Spleen (tissue), 11 donors: ENCODE results near the gene TRIM63. TPM values are rescaled to one million over a fixed set of nuclear protein-coding genes. Genes with fewer than 3 reads are reported as not detected.

Experiments
- DNase-seq: peaks from one replicate; pipeline ENCODE4 v3.0.0-alpha.2; 2020
- H3K27ac ChIP-seq, 8 donors: fragments of 200-600 bp; sonication (generic) in 7 of 8; 1 replicate in 4 of 8; 2 replicates in 4 of 8; pipeline versions ENCODE4 v1.5.0 to v1.8.0; 2016 to 2021; ENCODE audit warnings: inconsistent platforms in 4 of 8, mild to moderate bottlenecking in 4 of 8, moderate library complexity in 1 of 8
- H3K27me3 ChIP-seq, 7 donors: fragments of 200-600 bp; sonication (generic) in 6 of 7; replicated peaks in 1 of 7; 1 replicate in 4 of 7; 2 replicates in 3 of 7; pipeline versions ENCODE4 v1.5.0 to v1.8.0; 2016 to 2021; ENCODE audit warnings: inconsistent platforms in 3 of 7, mild to moderate bottlenecking in 1 of 7
- H3K36me3 ChIP-seq, 6 donors: fragments of 200-600 bp; sonication (generic) in 5 of 6; 1 replicate in 4 of 6; 2 replicates in 2 of 6; pipeline versions ENCODE4 v1.5.0 to v1.8.0; 2016 to 2021; ENCODE audit warnings: inconsistent platforms in 2 of 6
- H3K4me1 ChIP-seq, 6 donors: fragments of 200-600 bp; sonication (generic) in 5 of 6; 1 replicate in 3 of 6; 2 replicates in 3 of 6; pipeline versions ENCODE4 v1.5.0 to v1.8.0; 2016 to 2021; ENCODE audit warnings: inconsistent platforms in 3 of 6
- H3K4me3 ChIP-seq, 8 donors: fragments of 200-600 bp; sonication (generic) in 7 of 8; 1 replicate in 4 of 8; 2 replicates in 4 of 8; pipeline versions ENCODE4 v1.5.0 to v1.8.0; 2016 to 2021; ENCODE audit warnings: inconsistent platforms in 4 of 8, mild to moderate bottlenecking in 4 of 8, moderate library complexity in 2 of 8
- H3K9me3 ChIP-seq, 8 donors: fragments of 200-600 bp; sonication (generic) in 7 of 8; 1 replicate in 4 of 8; 2 replicates in 4 of 8; pipeline versions ENCODE4 v1.5.0 to v1.8.0; 2016 to 2021; ENCODE audit warnings: inconsistent platforms in 4 of 8
- POLR2A ChIP-seq, 3 donors: fragments of 450-650 bp; IDR thresholded peaks; one replicate each; pipeline ENCODE4 v1.5.1; 2017; ENCODE audit warnings: antibody characterized with exemption in 3 of 3, mild to moderate bottlenecking in 1 of 3
- POLR2AphosphoS5 ChIP-seq, 3 donors: sonication (generic); formaldehyde crosslinking; IDR thresholded peaks; one replicate each; pipeline ENCODE4 v1.5.1; 2017; ENCODE audit warnings: antibody characterized with exemption in 3 of 3
- WGBS, 5 donors: extraction: QIAGEN DNeasy Blood & Tissue Kit in 3 of 5; methylation state at CpG; one replicate each; pipeline versions ENCODE4 v1.1.5 to v1.1.7; 2013 to 2018; 5-methylcytosine and 5-hydroxymethylcytosine counted together
- intact Hi-C: fragments of 100-400 bp; cut with DNase I; formaldehyde crosslinking; loops from one replicate; pipeline ENCODE4 v1.15.0; 2023; ENCODE audit warnings: low total_unique reads
- polyA plus RNA-seq, 3 donors: library from polyadenylated mRNA; stranded (reverse); fragments of 200-250 nt; gene quantifications; one replicate each; pipeline ENCODE4 v1.2.1, GENCODE V29; 2013
- total RNA-seq, 7 donors: library from RNA; depleted of rRNA in 3 of 7; stranded (reverse); fragments of >200 nt in 3 of 7; fragmentation: NEBNext Ultra II Directional in 4 of 7; extraction: Animal tissue kit (Norgen Biotek cat#: 25700) in 4 of 7; gene quantifications; one replicate each; pipeline versions ENCODE4 v1.1.0 to v1.2.1, GENCODE V29; 2016 to 2021
- TF ChIP-seq, protein P1 (sequence below), 11 experiments: fragments of 200-600 bp in 7 of 11; fragments of 450-650 bp in 4 of 11; sonication (generic) in 4 of 11; IDR thresholded peaks in 8 of 11; conservative IDR thresholded peaks in 3 of 11; 1 replicate in 7 of 11; 2 replicates in 4 of 11; pipeline versions ENCODE4 v1.4.0 to v1.8.0; 2016 to 2021; ENCODE audit warnings: antibody characterized with exemption in 11 of 11, inconsistent platforms in 4 of 11, mild to moderate bottlenecking in 1 of 11
- donor health status: healthy with polysubstance abuse.
- donor health status: DM: no; HTN: no; CAD: no; lungs with moderate emphysema.
- donor health status: DM: no; HTN: no; CAD: no.
- donor health status: Bipolar disorder and iron deficiency.
- donor health status: healthy.
- donor health status: DM: no; HTN: no; CAD: no.
- donor health status: DM: yes; HTN: yes; CAD: no.

TRIM63 gene
- total and polyA plus RNA-seq, 10 donors, result 0.13 to 0.61 (median 0.30) TPM; not detected in 5

DNA sequence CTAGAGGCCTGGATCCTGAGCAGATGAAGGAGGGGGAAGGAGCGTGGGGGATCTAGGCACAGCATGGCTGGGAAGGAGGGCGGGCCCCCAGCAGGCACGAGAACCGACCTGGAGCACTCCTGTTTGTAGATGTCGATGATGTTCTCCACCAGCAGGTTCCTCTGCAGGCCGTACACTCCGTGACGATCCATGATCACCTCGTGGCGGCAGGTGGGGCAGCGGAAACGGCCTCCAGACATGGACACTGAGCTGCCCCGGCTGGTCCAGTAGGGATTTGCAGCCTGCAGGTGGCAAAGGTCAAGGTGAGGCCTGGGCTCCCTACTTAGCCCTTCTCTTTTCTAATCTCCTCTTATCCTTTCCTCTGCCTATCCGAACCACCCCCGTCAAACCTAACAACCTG lies 1.3 kb downstream of the TRIM63 start:
- intact Hi-C loops, result no loop called here
- Histone ChIP-seq H3K27ac (no peak overlapping the region), H3K4me1 (no peaks in the 10 kb centered on the region), H3K4me3 (no peak overlapping the region), H3K9me3 (no peaks in the 10 kb centered on the region), H3K27me3 (peaks cover 0 to 21% (median 0%) of the 10 kb centered on the region in 7 donors), H3K36me3 (no peaks in the 10 kb centered on the region)
- 74 to 88% (median 85%) methylated on average over 15 of the region's 15 CpGs for WGBS, 5 donors
- TF ChIP-seq, protein P1, sequence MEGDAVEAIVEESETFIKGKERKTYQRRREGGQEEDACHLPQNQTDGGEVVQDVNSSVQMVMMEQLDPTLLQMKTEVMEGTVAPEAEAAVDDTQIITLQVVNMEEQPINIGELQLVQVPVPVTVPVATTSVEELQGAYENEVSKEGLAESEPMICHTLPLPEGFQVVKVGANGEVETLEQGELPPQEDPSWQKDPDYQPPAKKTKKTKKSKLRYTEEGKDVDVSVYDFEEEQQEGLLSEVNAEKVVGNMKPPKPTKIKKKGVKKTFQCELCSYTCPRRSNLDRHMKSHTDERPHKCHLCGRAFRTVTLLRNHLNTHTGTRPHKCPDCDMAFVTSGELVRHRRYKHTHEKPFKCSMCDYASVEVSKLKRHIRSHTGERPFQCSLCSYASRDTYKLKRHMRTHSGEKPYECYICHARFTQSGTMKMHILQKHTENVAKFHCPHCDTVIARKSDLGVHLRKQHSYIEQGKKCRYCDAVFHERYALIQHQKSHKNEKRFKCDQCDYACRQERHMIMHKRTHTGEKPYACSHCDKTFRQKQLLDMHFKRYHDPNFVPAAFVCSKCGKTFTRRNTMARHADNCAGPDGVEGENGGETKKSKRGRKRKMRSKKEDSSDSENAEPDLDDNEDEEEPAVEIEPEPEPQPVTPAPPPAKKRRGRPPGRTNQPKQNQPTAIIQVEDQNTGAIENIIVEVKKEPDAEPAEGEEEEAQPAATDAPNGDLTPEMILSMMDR (IDR thresholded peaks at IDR 0.05 in 8 of 11, conservative IDR thresholded peaks at IDR 0.05 in 3 of 11), result no peak
- no peak for TF ChIP-seq POLR2AphosphoS5 (IDR thresholded peaks at IDR 0.05)
- TF ChIP-seq POLR2A (IDR thresholded peaks at IDR 0.05), result no peak
- DNase-seq, result no peak

DNA sequence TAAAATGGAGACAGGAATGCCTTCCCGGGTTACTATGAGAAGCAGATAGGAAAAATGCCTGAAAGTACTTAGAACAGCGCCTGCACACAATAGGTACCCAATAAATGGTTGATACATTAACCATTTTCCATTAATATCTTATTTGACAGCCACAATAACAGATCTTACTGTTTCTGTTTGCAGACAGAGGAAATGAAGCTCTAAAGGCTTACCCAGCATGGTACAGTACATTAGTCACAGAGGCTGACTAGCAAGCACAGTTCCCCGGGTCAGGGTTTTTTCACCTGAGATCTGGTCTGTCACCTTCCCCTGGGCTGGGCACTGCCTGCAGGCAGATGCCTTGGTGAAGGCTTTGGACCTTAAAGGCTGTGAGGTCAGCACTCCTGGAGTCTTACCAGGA lies 2.9 kb downstream of the TRIM63 start:
- no peak for DNase-seq
- Histone ChIP-seq H3K9me3 (no peaks in the 10 kb centered on the region), H3K27me3 (peaks cover 0 to 21% (median 0%) of the 10 kb centered on the region in 7 donors), H3K4me3 (no peak overlapping the region), H3K36me3 (no peaks in the 10 kb centered on the region), H3K27ac (no peak overlapping the region), H3K4me1 (no peaks in the 10 kb centered on the region)
- TF ChIP-seq POLR2AphosphoS5 (IDR thresholded peaks at IDR 0.05) (no peak), POLR2A (IDR thresholded peaks at IDR 0.05) (no peak)
- TF ChIP-seq, protein P1 (IDR thresholded peaks at IDR 0.05 in 8 of 11, conservative IDR thresholded peaks at IDR 0.05 in 3 of 11), result no peak
- intact Hi-C loops, result no loop called here
- 75 to 95% (median 85%) methylated on average over 3 of the region's 3 CpGs for whole genome bisulfite sequencing, 5 donors

DNA sequence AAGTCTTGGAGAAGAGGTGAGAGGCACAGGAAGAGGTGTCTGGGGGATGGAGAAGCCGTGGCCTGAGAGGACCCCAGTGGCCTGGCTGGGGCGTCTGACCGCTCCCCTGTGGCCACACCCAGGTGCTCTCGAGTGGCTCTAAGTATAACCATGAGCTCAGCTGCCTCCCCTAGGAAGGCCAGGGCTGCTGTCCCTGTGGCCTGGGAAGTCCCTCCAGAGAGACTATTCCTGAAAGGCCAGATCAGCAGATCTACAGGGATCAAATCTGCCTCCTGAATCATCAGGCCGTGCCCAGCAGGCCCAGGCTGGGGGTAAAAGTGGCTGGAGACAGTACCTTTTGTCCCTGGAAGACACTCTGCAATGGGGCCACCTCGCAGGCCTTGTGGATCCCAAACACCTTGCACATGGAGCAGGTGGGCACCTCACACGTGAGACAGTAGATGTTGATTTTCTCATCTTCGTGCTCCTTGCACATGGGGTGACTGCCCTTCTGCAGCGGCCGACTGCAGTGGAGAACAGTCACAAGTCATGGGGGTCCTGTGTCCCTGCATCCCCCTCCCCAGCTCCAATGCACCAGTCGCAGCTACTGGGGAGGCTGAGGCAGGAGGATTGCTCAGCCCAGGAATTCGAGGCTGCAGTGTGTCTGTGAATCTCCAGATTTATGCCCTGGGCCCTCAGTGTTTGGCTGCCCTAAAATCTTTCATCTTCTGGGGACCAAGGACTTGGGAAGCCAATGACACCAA lies 6.4 kb downstream of the TRIM63 start:
- intact Hi-C loops, result no loop called here
- Histone ChIP-seq H3K27ac (no peak overlapping the region), H3K4me3 (no peak overlapping the region), H3K4me1 (no peaks in the 10 kb centered on the region), H3K27me3 (peaks cover 0 to 8% (median 0%) of the 10 kb centered on the region in 7 donors), H3K36me3 (no peaks in the 10 kb centered on the region), H3K9me3 (no peaks in the 10 kb centered on the region)
- no peak for TF ChIP-seq POLR2AphosphoS5 (IDR thresholded peaks at IDR 0.05)
- no peak for TF ChIP-seq POLR2A (IDR thresholded peaks at IDR 0.05)
- TF ChIP-seq, protein P1 (IDR thresholded peaks at IDR 0.05 in 8 of 11, conservative IDR thresholded peaks at IDR 0.05 in 3 of 11), result no peak
- no peak for DNase-seq
- 54 to 85% (median 78%) methylated on average over 5 to 12 of the region's 12 CpGs for WGBS, 5 donors

DNA sequence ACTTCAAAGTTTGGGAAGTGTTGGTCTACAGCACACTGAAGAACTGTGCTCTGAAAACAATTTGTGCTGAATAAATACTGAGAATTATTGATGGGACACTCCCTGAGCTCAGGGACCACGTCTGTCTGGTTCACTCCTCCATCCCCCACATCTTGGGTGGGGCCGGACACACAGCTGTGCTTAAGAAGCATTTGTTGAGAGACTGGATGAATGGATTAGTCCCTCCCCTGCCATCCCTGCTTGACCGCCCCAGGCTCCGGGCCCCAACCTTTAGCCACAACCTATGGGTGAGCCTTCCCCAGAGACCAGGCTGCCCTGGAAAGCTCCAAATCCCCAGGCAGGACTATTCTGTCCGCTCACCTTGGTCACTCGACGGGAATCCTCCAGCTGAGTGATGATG lies 7.5 kb downstream of the TRIM63 start:
- TF ChIP-seq, protein P1 (IDR thresholded peaks at IDR 0.05 in 8 of 11, conservative IDR thresholded peaks at IDR 0.05 in 3 of 11), result no peak
- TF ChIP-seq POLR2A (IDR thresholded peaks at IDR 0.05) (no peak), POLR2AphosphoS5 (IDR thresholded peaks at IDR 0.05) (no peak)
- no peaks in the 10 kb centered on the region for H3K9me3 ChIP-seq
- no peak for DNase-seq
- H3K27ac ChIP-seq, result no peak overlapping the region
- intact Hi-C loops, result no loop called here
- peaks cover 0 to 16% (median 0%) of the 10 kb centered on the region in 7 donors for H3K27me3 ChIP-seq
- no peak overlapping the region for H3K4me3 ChIP-seq
- H3K4me1 ChIP-seq, result no peaks in the 10 kb centered on the region
- no peaks in the 10 kb centered on the region for H3K36me3 ChIP-seq
- 61 to 80% (median 78%) methylated on average over 4 to 7 of the region's 7 CpGs for WGBS, 5 donors
